ENCODE data around the gene PCBP4. TPM values are rescaled to one million over a fixed set of nuclear protein-coding genes. Genes with fewer than 3 reads are reported as not detected.
A peak's percentile ranks its signal among the peaks of the same experiment; 100 is the strongest.

The PCBP4 gene
- total RNA-seq, 1 experiment from 2014 or later = 28.7 TPM

GRCh38 chr3:51963951-51964451, 3.3 kb downstream of the PCBP4 start:
- H3K27ac Mint-ChIP-seq = no peak overlapping the region
- ATAC-seq (no peak), DNase-seq (ENCODE audit: low spot score) (peak; percentile 59)
- peaks cover 23% of the 10 kb centered on the region for H3K27me3 Mint-ChIP-seq (ENCODE audit: low read depth)
- H3K36me3 Mint-ChIP-seq = no peaks in the 10 kb centered on the region
- H3K9me3 Mint-ChIP-seq = no peaks in the 10 kb centered on the region
- H3K4me1 Mint-ChIP-seq = peaks cover 35% of the 10 kb centered on the region
- no peak overlapping the region for H3K4me3 Mint-ChIP-seq
- ChIA-PET CTCF (interaction anchor here (1.4 to 6.5 kb wide), 3 partner anchors 11 to 144 kb away, joined by 3 to 60 read pairs (median 19); partner anchors contain the start of genes ABHD14A, ABHD14B and ACY1), POLR2A (interaction anchor here (0.7 to 1.3 kb wide), 2 partner anchors 19 to 749 kb away, joined by 3 to 8 read pairs; partner anchors contain the start of gene ACY1)
- TF ChIP-seq NR1H2 (CRISPR knock-in tag; IDR thresholded peaks at IDR 0.05) (no peak), RELA (CRISPR knock-in tag; IDR thresholded peaks at IDR 0.05; ENCODE audit: borderline replicate concordance) (no peak), NFYB (CRISPR knock-in tag; conservative IDR thresholded peaks at IDR 0.05; ENCODE audit: low read depth) (no peak), CTCF (IDR thresholded peaks at IDR 0.05) (no peak), TP53 (CRISPR knock-in tag; IDR thresholded peaks at IDR 0.05) (no peak), SMAD4 (CRISPR knock-in tag; IDR thresholded peaks at IDR 0.05) (no peak), CREB1 (CRISPR knock-in tag; IDR thresholded peaks at IDR 0.05) (no peak), STAT6 (CRISPR knock-in tag; conservative IDR thresholded peaks at IDR 0.05; ENCODE audit: low read depth) (no peak), ZNF219 (CRISPR knock-in tag; IDR thresholded peaks at IDR 0.05; ENCODE audit: borderline replicate concordance) (no peak)
- TF ChIP-seq, protein P1, sequence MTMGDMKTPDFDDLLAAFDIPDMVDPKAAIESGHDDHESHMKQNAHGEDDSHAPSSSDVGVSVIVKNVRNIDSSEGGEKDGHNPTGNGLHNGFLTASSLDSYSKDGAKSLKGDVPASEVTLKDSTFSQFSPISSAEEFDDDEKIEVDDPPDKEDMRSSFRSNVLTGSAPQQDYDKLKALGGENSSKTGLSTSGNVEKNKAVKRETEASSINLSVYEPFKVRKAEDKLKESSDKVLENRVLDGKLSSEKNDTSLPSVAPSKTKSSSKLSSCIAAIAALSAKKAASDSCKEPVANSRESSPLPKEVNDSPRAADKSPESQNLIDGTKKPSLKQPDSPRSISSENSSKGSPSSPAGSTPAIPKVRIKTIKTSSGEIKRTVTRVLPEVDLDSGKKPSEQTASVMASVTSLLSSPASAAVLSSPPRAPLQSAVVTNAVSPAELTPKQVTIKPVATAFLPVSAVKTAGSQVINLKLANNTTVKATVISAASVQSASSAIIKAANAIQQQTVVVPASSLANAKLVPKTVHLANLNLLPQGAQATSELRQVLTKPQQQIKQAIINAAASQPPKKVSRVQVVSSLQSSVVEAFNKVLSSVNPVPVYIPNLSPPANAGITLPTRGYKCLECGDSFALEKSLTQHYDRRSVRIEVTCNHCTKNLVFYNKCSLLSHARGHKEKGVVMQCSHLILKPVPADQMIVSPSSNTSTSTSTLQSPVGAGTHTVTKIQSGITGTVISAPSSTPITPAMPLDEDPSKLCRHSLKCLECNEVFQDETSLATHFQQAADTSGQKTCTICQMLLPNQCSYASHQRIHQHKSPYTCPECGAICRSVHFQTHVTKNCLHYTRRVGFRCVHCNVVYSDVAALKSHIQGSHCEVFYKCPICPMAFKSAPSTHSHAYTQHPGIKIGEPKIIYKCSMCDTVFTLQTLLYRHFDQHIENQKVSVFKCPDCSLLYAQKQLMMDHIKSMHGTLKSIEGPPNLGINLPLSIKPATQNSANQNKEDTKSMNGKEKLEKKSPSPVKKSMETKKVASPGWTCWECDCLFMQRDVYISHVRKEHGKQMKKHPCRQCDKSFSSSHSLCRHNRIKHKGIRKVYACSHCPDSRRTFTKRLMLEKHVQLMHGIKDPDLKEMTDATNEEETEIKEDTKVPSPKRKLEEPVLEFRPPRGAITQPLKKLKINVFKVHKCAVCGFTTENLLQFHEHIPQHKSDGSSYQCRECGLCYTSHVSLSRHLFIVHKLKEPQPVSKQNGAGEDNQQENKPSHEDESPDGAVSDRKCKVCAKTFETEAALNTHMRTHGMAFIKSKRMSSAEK (CRISPR knock-in tag; IDR thresholded peaks at IDR 0.05; ENCODE audit: borderline replicate concordance) = no peak
- TF ChIP-seq, protein P2, sequence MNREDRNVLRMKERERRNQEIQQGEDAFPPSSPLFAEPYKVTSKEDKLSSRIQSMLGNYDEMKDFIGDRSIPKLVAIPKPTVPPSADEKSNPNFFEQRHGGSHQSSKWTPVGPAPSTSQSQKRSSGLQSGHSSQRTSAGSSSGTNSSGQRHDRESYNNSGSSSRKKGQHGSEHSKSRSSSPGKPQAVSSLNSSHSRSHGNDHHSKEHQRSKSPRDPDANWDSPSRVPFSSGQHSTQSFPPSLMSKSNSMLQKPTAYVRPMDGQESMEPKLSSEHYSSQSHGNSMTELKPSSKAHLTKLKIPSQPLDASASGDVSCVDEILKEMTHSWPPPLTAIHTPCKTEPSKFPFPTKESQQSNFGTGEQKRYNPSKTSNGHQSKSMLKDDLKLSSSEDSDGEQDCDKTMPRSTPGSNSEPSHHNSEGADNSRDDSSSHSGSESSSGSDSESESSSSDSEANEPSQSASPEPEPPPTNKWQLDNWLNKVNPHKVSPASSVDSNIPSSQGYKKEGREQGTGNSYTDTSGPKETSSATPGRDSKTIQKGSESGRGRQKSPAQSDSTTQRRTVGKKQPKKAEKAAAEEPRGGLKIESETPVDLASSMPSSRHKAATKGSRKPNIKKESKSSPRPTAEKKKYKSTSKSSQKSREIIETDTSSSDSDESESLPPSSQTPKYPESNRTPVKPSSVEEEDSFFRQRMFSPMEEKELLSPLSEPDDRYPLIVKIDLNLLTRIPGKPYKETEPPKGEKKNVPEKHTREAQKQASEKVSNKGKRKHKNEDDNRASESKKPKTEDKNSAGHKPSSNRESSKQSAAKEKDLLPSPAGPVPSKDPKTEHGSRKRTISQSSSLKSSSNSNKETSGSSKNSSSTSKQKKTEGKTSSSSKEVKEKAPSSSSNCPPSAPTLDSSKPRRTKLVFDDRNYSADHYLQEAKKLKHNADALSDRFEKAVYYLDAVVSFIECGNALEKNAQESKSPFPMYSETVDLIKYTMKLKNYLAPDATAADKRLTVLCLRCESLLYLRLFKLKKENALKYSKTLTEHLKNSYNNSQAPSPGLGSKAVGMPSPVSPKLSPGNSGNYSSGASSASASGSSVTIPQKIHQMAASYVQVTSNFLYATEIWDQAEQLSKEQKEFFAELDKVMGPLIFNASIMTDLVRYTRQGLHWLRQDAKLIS (CRISPR knock-in tag; IDR thresholded peaks at IDR 0.05; ENCODE audit: borderline replicate concordance) = no peak
- TF ChIP-seq, protein P3, sequence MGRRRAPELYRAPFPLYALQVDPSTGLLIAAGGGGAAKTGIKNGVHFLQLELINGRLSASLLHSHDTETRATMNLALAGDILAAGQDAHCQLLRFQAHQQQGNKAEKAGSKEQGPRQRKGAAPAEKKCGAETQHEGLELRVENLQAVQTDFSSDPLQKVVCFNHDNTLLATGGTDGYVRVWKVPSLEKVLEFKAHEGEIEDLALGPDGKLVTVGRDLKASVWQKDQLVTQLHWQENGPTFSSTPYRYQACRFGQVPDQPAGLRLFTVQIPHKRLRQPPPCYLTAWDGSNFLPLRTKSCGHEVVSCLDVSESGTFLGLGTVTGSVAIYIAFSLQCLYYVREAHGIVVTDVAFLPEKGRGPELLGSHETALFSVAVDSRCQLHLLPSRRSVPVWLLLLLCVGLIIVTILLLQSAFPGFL (CRISPR knock-in tag; IDR thresholded peaks at IDR 0.05; ENCODE audit: borderline replicate concordance) = no peak
